Measurements from ENCODE around the gene SUGP1.
"Not testable (repeated sequence)": the region's sequence is repeated elsewhere in the genome, so short reads cannot be mapped to it uniquely, and the experiment has no call there.

Gene SUGP1

DNA sequence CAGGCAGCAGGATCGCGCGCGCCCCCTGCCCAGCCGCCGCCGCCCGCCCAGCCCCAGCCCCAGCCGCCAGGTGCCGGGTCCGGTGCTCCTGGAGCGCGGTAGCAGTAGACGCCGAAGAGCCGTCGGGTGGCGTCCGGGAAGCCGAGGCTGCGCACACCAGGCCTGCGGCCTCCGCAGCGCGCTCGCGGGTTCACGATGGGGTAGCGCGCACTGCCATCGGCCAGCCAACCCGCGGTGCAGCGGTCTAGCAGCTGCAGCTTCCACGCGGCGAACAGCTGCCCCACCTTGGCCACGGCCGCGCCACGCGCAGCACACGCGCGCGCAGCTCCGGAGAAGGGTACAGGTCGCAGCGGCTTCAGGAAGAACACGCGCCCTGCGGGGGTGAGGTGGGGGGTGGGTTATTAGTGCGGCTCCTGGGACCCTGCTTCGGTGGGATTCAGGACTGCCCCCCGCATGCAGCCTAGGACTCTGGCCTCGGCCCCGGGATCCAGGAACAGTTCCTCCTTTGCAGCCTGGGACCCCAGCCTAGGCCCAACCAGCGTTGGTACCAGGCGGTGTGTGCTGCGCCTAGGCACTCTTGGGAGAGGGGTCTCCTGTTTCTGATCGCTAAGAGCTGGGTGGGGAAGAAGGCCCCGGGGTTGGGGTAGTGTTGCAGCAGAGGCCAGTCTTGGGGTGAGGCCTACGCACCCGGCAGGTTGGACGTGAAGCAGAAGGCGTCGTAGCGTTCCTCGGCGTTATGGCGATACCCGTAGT lies 62.3 kb downstream of the SUGP1 start:
- FAIRE-seq (no peak), DNase-seq (ENCODE audit: insufficient read length, low spot score) (no peak)
- TF ChIP-seq, protein P1, sequence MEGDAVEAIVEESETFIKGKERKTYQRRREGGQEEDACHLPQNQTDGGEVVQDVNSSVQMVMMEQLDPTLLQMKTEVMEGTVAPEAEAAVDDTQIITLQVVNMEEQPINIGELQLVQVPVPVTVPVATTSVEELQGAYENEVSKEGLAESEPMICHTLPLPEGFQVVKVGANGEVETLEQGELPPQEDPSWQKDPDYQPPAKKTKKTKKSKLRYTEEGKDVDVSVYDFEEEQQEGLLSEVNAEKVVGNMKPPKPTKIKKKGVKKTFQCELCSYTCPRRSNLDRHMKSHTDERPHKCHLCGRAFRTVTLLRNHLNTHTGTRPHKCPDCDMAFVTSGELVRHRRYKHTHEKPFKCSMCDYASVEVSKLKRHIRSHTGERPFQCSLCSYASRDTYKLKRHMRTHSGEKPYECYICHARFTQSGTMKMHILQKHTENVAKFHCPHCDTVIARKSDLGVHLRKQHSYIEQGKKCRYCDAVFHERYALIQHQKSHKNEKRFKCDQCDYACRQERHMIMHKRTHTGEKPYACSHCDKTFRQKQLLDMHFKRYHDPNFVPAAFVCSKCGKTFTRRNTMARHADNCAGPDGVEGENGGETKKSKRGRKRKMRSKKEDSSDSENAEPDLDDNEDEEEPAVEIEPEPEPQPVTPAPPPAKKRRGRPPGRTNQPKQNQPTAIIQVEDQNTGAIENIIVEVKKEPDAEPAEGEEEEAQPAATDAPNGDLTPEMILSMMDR (IDR thresholded peaks at IDR 0.05; ENCODE audit: insufficient read depth, missing control alignments): no peak

DNA sequence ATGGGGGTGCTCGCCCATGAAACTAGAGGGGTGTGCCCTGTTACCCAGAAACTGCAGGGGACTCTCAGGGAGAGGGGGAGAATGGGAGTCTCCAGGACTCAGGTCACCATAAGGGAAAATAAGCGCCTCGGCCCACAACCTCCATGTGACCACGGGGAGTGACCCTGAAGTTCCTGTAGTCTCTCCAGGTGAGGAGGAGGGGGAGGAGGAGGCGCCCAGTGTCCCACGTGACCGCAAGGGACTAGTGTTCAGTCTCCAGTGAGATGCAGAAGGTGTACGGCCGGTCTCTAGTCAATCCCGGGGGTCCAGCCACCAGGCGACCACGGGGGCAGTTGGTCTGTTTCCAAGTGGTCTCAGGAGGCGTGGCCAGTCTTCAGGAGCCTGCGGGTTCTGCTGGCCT lies 63.2 kb downstream of the SUGP1 start:
- FAIRE-seq (no peak), DNase-seq (ENCODE audit: insufficient read length, low spot score) (no peak)
- TF ChIP-seq, protein P1 (IDR thresholded peaks at IDR 0.05; ENCODE audit: insufficient read depth, missing control alignments): no peak

DNA sequence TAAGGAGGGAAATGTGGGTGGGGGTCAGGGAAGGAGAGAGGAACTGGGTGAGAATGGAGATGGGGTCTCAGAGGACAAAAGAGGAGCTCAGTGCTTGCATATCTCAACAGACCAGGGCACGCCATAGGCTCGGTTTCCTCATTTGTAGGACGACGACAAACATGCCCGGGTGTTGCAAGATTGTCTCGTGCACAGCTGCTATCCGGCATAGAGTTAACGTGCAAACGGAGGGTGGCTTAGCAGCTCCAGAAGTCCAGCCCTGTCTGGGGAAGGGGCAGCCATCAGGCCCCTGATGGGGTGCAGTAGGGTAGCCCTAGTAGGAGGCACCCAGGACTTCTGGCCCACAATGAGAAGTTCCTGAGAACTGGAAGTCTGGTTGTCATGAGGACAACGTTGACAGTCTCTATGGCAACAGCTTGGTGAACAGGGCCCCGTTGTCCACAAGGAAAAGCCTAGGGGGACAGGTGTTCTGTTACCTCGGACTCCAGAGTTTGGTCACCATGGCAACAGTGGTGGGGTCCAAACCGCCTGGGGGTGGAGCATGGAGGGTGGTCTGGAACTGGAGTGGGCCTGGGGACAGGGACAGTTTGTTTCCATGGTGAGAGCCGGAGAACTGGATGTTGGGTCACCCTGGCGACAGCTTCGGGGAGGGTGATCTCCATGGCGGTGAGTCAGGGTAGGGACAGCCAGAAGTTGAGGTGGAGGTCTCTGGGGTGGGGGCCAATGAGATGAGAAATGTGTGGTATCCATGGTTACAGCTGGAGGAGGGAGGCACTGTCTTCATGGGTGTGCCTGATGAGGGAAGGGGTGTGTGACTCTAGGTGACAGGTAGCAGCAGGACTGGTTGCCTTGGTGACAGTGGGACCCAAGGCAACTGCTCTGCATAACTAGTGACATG lies 64.0 kb downstream of the SUGP1 start:
- FAIRE-seq (no peak), DNase-seq (ENCODE audit: insufficient read length, low spot score) (no peak)
- TF ChIP-seq, protein P1 (IDR thresholded peaks at IDR 0.05; ENCODE audit: insufficient read depth, missing control alignments): no peak

DNA sequence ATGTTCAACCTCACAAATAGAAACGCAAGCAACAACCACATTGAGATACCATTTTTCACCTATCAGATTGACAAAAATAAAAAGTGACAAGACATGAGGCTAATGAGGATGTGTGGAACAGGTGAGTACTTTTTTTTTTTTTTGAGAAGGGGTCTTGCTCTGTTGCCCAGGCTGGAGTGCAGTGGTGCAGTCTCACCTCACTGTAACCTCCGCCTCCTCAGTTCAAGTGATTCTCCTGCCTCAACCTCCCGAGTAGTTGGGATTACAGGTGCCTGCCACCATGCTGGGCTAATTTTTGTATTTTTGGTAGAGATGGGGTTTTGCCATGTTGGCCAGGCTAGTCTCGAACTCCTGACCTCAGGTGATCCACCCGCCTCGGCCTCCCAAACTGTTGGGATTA lies 66.9 kb downstream of the SUGP1 start:
- FAIRE-seq: not testable (repeated sequence)

DNA sequence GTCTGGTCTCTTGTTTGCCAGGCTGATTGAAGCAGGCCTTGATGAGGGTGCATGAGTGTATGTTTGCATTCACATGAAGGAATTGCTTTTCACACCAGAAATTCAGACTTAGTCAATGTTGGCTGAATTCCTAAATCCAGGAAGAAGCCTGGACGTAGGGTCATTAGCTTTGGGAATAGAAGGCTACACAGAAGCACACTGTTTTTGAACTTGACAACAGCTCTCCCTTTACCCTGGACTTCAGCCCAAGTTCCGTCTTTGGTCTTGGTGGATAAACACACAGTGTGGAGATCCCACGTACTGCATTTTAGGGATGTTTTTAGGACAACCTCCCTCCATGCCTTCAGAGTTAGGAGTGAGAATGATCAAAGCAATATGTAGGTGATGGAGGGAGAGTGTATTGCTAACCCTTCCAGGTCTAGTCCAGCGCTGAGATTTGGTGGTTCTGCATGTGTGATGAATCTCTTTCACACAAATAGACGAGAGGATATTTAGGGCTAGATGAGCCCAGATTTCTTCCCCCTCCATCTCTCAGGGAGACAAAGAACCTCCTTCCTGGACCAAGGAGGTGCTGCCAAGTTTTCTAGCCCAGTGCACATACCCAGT lies 70.0 kb downstream of the SUGP1 start:
- DNase-seq (ENCODE audit: insufficient read length, low spot score) (no peak), FAIRE-seq (no peak)
- TF ChIP-seq, protein P1 (IDR thresholded peaks at IDR 0.05; ENCODE audit: insufficient read depth, missing control alignments): no peak

More for the DNA sequence above, 66.9 kb downstream of the SUGP1 start:
- not testable (repeated sequence) for DNase-seq (ENCODE audit: insufficient read length, low spot score)

DNA sequence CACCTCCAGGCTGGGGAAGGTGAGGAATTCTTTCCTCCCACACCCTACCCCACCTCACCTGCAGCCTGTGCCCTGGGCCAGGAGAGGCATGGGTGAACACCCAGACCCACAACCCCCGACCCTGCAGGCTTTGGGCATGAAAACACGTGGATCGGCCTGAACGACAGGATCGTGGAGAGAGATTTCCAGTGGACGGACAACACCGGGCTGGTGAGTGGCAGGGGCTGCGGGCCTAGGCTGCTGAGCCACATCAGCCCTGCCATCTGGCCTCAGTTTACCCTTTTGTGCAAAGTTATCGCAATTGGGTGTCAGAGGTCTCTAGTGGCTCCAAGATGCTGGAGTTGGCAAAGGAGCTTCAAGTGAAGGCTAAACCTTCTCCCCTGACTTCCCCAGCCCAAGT lies 79.8 kb downstream of the SUGP1 start:
- TF ChIP-seq, protein P1 (IDR thresholded peaks at IDR 0.05; ENCODE audit: insufficient read depth, missing control alignments): no peak
- no peak for DNase-seq (ENCODE audit: insufficient read length, low spot score)
- FAIRE-seq: no peak

DNA sequence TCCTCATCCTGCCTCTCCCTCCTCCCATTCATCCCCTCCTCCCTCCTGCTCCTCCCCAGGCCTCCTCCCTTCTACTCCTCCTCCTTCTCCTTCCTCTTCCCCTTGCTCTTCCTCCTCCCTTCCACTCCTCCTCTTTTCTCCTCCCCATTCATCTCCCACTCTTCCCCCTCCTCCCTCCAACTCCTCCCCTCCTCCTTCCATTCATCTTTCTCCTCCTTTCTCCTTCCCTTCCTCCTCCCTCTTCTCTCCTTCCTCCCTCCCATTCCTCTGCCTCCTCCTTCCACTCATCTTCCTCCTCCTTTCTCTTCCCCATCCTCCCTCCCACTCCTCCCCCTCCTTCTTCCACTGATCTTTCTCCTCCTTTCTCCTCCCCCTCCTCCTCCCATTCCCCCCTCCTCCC lies 80.6 kb downstream of the SUGP1 start:
- FAIRE-seq (no peak), DNase-seq (ENCODE audit: insufficient read length, low spot score) (no peak)
- TF ChIP-seq, protein P1 (IDR thresholded peaks at IDR 0.05; ENCODE audit: insufficient read depth, missing control alignments): no peak

All from D721Med (cell line).